Measurements from ENCODE around the gene LTN1.

Gene LTN1

DNA sequence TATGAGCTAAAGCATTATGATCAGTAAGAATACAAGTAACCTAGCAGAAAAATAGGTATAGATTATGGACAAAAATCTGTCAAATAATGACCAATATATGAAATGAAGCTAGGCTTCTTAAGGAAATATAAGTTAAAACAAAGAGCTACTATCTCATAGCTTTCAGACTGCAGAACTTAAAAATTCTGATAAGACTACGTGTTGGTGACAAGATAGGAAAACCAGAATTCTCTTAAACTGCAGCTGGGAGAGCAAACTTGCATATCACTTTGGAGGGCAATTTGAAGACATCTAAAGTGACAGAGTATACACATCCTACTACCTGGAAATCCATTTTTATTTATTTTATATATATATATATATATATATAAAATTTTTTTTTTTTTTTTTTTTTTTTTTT lies 65.5 kb downstream of the LTN1 start:
- no peak for DNase-seq (ENCODE audit: low read depth)

DNA sequence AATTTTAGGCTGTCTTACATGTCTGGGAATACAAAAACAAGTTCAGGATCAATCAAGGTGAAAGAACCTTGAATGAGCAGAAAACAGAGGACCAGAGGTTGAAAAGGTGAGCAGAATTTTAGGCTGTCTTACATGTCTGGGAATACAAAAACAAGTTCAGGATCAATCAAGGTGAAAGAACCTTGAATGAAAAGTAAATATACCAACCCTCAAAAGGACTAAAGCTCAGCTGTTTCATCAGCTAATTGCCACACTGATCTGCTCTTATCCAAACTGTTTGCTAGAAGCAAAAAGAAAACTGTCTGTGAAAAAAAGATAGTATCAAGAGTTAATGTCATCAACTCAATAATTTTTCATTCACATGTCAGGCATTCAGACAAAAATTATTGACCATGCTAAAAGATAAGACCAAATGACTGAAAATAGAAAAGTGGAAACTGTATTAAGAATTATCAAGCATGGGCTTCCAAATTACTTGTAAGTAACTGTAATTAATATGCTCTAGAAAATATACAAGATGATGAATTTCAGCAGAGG lies 69.2 kb downstream of the LTN1 start:
- DNase-seq (ENCODE audit: low read depth) = no peak

DNA sequence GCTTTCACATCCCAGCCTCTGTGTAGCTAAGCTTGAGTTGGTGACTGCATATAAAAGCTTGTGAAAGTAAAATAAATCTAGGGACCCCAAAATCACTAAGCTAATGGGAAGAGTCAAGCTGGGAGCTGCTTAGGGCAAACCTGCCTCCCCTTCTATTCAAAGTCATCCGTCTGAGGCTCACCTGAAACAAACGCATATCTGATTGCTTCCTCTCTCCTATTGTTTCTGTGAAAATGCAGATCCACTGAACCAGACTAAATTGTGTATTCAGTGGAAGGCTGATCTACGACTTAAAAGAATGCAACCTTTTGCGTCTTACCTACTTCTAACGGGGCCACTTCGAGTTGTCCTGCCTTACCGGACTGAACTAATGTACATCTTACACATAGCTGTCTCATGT lies 70.3 kb downstream of the LTN1 start:
- DNase-seq (ENCODE audit: low read depth) = no peak

DNA sequence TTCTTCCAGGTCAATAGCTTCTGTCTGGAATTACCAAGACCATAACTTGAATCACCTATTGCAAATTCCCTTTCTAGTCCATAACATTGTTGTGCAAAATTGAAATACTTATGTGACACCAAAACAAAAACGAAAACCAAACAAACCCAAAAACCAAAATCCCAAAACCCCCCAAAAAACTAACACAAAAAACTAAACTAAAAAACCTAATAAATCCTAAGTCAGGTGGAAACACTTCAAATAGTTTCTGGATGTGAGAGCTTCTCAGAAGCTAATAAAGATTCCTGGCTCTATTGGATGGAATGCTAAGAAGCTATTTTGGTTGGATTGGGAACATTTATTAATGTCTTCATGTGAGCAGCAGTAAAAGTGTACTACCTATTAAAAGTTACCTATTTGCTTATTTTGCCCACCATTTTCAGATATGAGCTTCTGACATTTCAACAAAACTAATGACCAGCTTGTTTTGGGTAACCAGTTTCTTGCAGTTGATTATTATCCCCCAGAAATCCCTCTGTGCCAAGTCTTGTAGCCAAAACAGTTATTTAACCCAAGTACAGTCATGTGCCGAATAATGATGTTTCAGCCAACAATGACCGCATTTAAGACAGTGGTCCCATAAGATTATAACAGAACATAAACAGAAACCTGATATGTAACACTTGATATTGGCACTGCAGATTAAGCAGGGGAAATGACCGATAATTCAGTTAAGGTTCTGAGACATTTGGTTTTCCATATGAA lies 76.4 kb downstream of the LTN1 start:
- DNase-seq (ENCODE audit: low read depth) = no peak

DNA sequence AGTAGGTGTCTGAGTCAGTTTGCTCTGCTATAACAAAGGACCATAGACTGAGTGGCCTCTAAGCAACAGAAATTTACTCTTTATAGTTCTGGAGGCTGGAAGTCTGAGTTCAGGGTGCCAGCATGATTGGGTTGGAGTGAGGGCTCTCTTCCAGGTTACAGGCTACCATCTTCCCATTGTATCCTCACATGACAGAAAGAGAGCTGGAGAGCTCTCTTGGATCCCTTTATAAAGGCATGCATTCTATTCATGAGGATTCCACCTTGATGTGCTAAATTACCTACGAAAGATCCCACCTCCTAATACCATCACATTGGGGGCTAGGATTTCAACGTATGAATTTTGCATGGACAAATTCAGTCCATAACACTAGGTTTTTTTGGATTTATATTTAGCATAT lies 79.6 kb downstream of the LTN1 start:
- DNase-seq (ENCODE audit: low read depth) = no peak

DNA sequence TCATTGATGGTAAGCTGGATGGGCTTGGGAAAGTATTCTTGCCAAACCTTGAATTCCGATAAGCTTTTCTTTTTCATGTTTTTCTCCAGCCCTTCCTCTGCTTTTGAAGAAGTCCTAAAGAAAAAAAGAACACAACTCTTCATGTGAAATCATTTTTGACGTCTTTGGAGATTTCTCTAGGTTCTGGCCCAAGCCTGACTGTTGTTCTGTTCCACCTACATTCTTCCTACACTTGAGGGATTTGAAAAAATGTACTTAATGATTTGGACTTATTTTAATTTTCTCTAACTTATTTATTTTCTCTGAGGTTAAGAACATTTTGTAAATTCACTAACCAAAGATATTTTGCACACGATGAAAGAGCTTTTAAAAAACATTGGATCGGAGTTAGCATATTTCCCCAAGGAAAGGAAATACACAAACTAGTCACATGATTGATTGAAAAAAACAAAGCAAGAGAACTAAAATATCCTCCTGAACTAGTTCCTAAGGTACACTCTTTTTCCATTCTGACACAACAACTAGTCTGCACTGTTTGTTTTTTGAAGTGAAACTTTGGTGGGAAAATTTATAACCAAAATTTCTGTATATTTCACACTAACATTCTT lies 82.3 kb downstream of the LTN1 start:
- DNase-seq (ENCODE audit: low read depth) = no peak

DNA sequence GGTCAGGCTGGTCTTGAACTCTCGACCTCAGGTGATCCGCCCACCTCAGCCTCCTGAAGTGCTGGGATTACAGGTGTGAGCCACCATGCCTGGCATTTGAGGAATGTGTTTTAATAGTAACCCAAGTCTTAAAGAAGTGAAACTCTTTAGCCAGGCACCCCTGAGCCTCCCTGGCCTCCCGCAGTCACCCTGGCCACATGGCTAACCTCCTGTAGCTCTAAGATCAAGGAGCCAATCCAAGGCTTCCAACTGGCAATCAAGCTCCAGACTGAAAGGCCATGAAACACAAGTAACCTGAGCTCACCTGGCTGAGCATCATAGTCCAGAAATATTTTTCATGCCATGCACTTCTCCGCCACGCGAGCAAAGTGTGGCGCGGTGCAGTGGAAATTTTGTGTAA lies 84.3 kb downstream of the LTN1 start:
- no peak for DNase-seq (ENCODE audit: low read depth)

DNA sequence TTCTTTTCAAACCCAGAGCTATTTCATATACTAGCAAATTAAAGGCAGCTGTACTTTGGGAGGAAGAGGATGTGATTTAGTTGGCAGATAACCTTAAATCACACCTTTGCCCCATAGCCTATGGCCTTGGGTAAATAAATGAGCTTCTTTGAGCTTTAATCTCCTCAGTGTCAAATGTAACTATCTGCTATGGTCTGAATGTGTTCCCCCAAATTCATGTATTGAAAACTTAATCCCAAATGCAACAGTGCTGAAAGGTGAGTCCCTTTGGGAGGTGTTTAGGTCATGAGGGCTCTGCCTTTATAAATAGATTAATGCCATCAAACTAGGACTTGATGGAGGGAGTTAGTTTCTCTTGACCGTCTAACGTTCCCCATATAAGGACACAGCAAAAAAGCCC lies 85.8 kb downstream of the LTN1 start:
- DNase-seq (ENCODE audit: low read depth) = no peak

DNA sequence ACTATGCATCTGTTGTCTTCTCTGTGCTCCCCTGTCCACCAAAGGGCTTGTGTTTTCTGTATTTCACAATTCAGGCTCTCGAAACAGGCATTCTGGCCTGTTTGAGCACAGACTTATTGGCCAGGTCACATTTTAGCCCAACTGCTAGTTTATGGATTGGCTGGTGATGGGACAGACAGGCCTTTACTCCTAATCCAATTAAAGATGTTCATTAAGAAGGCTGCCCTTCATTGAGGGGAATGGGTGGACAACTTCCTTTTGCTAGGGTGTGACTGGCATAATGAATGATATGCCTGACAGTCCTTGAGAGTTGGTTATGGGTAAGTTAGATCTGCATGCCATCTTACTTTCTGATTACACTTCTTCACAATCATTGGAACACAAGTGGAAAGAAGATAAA lies 86.4 kb downstream of the LTN1 start:
- no peak for DNase-seq (ENCODE audit: low read depth)

DNA sequence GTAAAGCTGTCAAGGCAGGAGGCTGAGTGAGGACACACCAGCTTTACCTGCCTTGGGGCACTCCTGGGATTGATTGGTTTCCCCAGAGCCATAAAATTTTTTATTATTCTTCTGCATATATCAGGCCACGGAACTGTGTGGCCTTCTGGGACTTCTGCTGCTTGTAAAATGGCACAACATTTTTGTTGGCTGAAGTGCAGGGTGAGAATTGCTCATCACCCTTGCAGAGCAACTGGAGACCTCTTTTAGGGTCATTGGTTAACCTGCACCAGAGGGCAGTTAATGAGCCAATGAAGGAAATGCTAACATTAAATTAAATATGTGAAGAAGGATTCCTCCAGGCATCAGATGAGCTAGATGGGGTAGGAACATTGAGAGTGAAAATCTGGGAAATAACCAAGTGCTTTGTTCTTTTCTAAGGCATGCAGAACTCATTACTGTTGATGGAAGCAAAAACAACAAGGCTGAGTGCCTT lies 87.7 kb downstream of the LTN1 start:
- DNase-seq (ENCODE audit: low read depth) = no peak

DNA sequence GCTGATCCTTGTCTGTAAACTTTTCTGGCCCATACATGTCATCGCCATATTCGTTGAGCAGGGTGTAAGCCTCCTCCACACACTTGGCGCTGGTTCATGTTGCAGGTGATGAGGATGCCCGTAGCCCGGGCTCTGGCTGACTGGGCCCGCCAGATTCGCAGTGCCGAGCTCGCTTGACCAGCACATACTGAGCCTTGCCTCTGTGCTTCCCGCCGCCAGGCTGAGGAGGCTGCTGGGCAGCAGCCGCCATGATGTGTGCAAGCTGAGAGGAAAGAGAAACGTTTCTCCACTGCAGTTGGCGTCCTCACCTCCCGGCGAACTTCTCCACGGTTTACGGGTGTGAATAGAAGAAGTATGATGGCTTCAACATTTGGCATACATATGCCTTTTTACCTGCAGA lies 89.2 kb downstream of the LTN1 start:
- DNase-seq (ENCODE audit: low read depth) = no peak

DNA sequence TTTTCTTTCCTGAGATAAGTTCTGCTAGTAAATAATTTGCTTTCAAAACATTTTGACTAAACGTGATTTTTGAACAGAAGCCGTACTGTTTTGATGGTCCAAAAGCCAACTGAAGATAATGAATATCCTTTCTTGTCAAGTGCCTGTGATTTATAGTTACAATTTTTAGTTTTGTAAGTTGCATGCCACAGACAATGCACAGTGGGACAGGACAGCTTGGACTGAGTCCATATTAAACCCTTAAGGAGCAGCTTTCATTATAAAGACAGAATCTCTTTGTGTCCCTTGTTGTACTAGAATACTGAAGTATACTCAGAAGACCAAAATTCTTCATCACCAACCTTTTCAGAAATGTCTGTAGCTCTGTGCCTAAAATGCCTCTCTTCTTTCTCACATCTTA lies 92.2 kb downstream of the LTN1 start:
- no peak for DNase-seq (ENCODE audit: low read depth)

DNA sequence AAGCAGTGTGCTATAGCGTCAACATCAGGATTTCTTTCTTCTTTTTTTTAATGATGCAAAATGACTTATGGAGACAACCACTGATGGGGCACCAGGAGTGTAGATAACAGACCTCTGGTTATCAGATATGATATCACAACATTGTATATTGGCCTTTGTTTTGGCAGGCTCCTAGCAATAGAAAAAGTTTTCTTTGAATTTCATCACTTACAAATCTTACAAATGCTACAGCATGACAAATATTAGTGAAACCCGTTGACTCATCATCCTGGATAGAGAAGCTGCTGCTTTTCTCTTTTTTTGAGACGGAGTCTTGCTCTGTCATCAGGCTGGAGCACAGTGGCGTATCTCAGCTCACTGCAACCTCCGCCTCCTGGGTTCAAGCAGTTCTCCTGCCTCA lies 92.9 kb downstream of the LTN1 start:
- DNase-seq (ENCODE audit: low read depth) = no peak

DNA sequence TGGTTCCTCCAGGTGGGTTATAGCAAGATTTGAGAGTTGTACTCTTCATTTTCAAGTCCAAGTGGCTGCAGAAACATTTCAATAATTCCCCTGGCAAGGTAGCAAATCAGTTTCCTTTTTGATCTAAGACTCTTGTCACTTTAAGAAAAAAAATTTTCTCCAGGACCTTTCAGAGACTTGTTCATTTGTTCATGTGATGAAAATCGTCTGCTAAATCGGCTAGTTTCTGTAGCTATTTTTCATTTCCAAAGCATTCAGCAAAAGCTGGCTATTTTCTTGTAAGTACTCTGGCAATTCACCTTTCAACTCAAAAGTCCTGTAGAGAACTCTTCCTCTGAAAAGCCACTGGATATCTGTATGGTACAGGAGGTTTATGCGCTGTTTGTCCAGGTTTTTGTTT lies 93.5 kb downstream of the LTN1 start:
- no peak for DNase-seq (ENCODE audit: low read depth)

DNA sequence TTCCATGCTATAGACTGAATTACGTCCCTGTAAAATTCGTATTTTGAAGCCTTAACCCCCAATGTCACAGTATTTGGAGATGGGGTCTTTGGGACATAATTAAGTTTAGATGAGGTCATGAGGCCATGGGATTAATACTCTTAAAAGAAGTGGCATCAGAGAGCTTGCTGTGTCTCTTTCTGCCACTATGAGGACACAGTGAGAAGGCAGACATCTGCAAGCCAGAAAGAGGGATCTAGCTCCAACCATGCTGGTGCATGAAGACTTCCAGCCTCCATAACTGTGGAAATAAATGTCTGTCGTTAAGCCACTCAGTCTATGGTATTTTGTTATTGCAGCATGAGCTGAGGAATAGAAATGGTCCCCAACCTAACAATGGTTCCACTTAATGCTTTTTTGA lies 99.0 kb downstream of the LTN1 start:
- DNase-seq (ENCODE audit: low read depth) = no peak

DNA sequence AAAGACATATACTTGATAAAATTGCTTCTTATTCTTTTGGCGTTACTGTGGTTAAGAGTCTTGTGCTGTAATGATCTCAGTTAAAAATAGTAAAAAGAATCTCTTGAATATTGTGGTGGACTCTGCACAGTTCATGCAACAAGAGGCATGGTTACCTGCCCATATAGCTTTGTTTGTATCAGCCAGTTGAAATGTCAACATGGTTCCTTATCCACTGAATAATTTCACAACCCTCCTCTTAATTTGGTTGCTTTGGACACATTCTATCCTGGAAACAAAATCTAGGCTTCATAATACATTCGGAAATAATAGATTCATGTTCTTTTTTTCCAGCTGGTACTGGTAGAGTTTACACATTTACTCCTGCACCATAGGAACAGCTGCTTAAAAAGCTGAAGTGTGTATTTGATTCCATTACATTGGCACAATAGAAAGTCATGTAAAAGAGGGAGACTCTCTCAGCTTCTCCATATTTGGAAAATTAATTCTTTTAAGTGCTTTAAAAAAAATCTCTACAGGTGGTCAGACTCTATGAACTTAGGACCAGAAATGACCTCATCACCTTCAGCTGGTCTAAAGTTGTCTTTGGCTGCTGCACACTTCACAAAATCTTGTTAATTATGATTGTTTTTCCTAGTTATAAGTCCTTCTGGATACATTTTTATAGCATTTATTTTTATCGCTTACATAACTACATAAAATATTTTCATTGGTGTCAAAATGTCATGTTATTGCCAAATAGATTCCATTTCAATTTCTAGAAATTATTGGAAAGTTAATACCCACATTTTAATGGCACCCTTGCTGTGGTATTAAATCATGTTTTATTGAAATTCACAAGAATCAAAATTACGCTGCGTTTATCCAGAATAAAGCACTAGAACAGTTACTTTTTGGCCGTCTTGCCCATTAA lies 100.2 kb downstream of the LTN1 start:
- no peak for DNase-seq (ENCODE audit: low read depth)

DNA sequence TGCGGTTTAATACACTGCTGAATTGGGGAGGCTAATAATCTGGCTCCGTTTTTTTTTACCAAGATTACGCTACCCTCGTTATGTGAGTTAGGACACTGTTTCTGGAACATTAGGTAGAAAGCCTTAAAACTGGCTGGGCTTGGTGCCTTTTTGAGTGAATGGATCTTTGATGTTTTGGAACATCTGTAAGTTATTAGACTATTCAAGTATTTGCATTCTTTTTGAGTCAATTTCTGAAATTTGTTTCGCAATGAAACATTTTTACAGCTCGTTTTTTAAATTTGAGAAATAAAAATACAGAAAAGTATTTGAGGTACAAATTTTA lies 106.9 kb downstream of the LTN1 start:
- no peak for DNase-seq (ENCODE audit: low read depth)

DNA sequence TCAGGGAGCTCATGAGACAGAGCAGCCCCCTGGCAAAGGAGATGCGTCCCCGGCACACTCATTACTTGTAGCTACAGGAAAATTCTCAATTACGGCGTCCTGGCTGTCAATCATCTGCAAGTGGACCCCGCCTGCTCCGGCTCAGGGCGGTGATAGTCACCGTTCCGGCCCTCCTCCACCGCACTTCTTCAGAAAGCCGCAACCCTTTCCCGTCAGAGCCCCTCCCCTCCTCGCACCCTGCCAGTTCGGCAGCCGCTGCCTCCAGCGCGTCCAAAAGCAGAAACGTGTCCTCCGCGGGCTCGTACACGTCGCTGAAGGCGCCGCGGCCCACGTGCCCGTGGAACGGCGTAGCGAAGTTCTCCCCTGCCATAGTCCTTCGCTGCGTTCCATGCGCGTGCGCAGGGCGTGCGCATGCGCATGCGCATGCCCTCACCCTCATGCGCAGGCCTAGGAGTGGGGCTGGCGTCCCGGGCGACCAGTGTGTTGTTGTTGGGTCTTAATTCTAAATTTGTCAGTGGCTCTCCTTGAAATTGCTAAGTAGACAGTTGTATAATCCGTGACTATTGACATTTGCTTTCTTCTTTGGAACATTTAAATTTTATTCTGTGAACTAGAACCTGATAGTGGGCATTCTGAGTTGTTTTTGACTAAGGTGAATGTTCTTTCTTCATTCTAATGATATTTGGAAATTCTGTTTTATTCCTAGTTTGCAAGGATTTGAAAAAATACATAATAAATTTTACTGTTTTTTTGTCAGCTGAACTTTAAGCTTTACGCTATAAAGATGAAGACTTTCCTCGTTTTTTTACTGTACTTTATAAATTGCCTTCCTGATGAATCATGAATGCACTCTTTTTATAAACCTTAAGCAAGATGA lies 107.5 kb downstream of the LTN1 start:
- peak; percentile 85 for DNase-seq (ENCODE audit: low read depth)

DNA sequence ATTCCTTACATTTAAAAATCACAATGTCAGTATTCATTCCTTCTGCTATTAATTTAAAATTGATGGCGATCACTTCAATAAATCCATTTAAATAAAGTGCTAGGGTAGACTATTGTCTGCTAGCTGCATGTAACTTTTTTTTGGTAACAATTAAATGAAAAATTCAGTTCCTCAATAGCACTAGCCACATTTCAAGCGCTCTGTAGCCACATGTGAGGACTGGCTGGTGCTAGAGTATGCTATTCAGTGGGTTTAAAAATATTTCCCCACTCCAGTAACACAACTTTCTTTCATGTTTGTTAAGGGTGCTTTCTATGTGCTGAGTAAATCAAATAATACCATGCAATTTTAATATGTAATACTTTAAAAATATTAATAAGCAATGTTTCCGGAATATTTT lies 108.2 kb downstream of the LTN1 start:
- no peak for DNase-seq (ENCODE audit: low read depth)

DNA sequence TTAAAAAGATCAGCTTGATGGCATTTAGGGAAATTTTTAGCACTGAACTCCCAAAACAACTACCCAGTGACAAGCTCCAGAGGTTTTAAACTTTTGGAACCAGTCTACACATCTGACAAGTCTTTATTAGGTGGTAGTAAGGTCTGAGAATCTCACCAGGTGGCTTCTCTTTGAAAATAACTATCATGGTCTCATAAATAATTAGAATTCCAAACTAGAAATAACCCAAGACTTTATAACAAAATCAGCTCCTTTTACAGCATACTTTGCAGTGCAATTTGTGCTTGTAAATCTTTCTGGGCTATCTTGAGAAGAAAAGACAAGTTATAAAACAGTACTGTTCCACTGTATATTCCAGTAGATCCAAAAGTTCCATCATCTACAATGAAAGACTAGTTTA lies 108.7 kb downstream of the LTN1 start:
- no peak for DNase-seq (ENCODE audit: low read depth)

DNA sequence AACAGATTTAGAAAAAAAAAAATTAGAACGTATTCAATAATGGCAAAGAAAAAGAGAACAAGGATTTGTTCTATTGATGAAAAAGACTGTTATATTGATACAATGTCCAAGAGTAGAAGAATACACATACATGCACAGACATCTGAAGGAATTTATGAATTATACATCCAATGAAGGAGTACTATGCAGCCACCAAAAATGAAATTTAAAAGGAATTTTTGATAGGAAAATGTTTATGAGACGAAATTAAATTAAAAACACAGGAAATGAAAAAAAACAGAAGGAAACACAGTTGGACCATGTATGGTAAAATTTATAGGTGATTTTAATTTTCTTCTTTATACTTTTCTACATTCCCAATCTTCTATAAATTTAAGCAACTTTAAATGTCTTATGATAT lies 110.3 kb downstream of the LTN1 start:
- no peak for DNase-seq (ENCODE audit: low read depth)
